HEK293 (cell line): ENCODE results near the gene MED17.

Experiments
- CTCF ChIA-PET: fragments of 350-600 bp; formaldehyde crosslinking; extraction: SDS; loops from one replicate; lab custom pipeline; 2021; ENCODE audit warnings: antibody characterized with exemption; lab: Yijun Ruan, JAX
- POLR2A ChIA-PET: fragments of 300-600 bp; formaldehyde crosslinking; extraction: SDS; loops from one replicate; lab custom pipeline; 2020; ENCODE audit warnings: antibody characterized with exemption, inconsistent platforms; lab: Yijun Ruan, JAX
- H3K27ac ChIP-seq: fragments of 200-500 bp; sonication (Bioruptor generic); 2 replicates; pipeline ENCODE4 v1.5.1; 2014; ENCODE audit warnings: low read depth, low read length, control low read depth, inconsistent platforms; ENCODE audit errors: extremely low read depth
- H3K36me3 ChIP-seq, 2 experiments: fragments of 200-500 bp in 1 of 2; sonication (Bioruptor generic) in 1 of 2; 1 replicate in 1 of 2; 2 replicates in 1 of 2; pipeline ENCODE4 v1.5.1; 2014 to 2017; ENCODE audit warnings: inconsistent platforms in 2 of 2, low read length in 2 of 2; ENCODE audit not compliant: control insufficient read depth in 2 of 2, insufficient read depth in 1 of 2
- H3K4me1 ChIP-seq: fragments of 200-500 bp; sonication (Bioruptor generic); 2 replicates; pipeline ENCODE4 v1.5.1; 2014; ENCODE audit warnings: mild to moderate bottlenecking, low read length, inconsistent platforms; ENCODE audit not compliant: control insufficient read depth, insufficient read depth
- H3K4me3 ChIP-seq: 2 replicates; pipeline ENCODE4 v1.5.1; 2011; ENCODE audit warnings: low read depth, mild to moderate bottlenecking, control low read depth, low read length, moderate library complexity
- H3K9me3 ChIP-seq: fragments of 200-500 bp; sonication (Bioruptor generic); 2 replicates; pipeline ENCODE4 v1.5.1; 2014; ENCODE audit warnings: low read depth, low read length, inconsistent platforms; ENCODE audit not compliant: control insufficient read depth, insufficient read depth
- KLF16 ChIP-seq: fragments of 450-650 bp; formaldehyde crosslinking; IDR thresholded peaks from 2 replicates; pipeline ENCODE4 v1.5.1; 2017; ENCODE audit warnings: missing biosample characterization, missing genetic modification characterization
- KLF7 ChIP-seq: fragments of 450-650 bp; formaldehyde crosslinking; IDR thresholded peaks from 2 replicates; pipeline ENCODE4 v1.5.1; 2016; ENCODE audit warnings: missing biosample characterization, missing genetic modification characterization, borderline replicate concordance
- PBX3 ChIP-seq: sonication (generic); formaldehyde crosslinking; IDR thresholded peaks from 2 replicates; pipeline ENCODE4 v1.8.1; 2022; ENCODE audit warnings: mild to moderate bottlenecking, moderate library complexity, missing genetic modification reagents
- PRDM10 ChIP-seq: fragments of 450-650 bp; formaldehyde crosslinking; IDR thresholded peaks from 2 replicates; pipeline ENCODE4 v1.5.1; 2016; ENCODE audit warnings: missing biosample characterization, missing genetic modification characterization
- REST ChIP-seq: fragments of 450-650 bp; formaldehyde crosslinking; IDR thresholded peaks from 2 replicates; pipeline ENCODE4 v1.5.1; 2016; ENCODE audit warnings: missing biosample characterization, missing genetic modification characterization
- SP3 ChIP-seq: fragments of 450-650 bp; formaldehyde crosslinking; IDR thresholded peaks from 2 replicates; pipeline ENCODE4 v1.5.1; 2016; ENCODE audit warnings: missing biosample characterization, missing genetic modification characterization
- ZBTB11 ChIP-seq: fragments of 450-650 bp; formaldehyde crosslinking; conservative IDR thresholded peaks from 2 replicates; pipeline ENCODE4 v1.5.1; 2016; ENCODE audit warnings: low read depth, missing biosample characterization, missing genetic modification characterization
- ZBTB8A ChIP-seq: fragments of 450-650 bp; formaldehyde crosslinking; IDR thresholded peaks from 2 replicates; pipeline ENCODE4 v1.5.1; 2016; ENCODE audit warnings: missing biosample characterization, missing genetic modification characterization
- ZNF10 ChIP-seq: fragments of 450-650 bp; formaldehyde crosslinking; IDR thresholded peaks from 2 replicates; pipeline ENCODE4 v1.5.1; 2017; ENCODE audit warnings: missing biosample characterization, missing genetic modification characterization
- ZNF16 ChIP-seq: fragments of 450-650 bp; formaldehyde crosslinking; IDR thresholded peaks from 2 replicates; pipeline ENCODE4 v1.5.1; 2016; ENCODE audit warnings: low read depth, missing biosample characterization, missing genetic modification characterization
- ZNF362 ChIP-seq: fragments of 450-650 bp; formaldehyde crosslinking; IDR thresholded peaks from 2 replicates; pipeline ENCODE4 v1.5.1; 2016; ENCODE audit warnings: missing biosample characterization, missing genetic modification characterization
- ZNF449 ChIP-seq: fragments of 450-650 bp; formaldehyde crosslinking; IDR thresholded peaks from 2 replicates; pipeline ENCODE4 v1.5.1; 2017; ENCODE audit warnings: missing biosample characterization, mild to moderate bottlenecking, missing genetic modification characterization, moderate library complexity
- ZNF561 ChIP-seq: fragments of 450-650 bp; IDR thresholded peaks from 2 replicates; pipeline ENCODE4 v1.5.1; 2018; ENCODE audit warnings: missing biosample characterization, missing genetic modification characterization, borderline replicate concordance
- ZNF571 ChIP-seq: fragments of 450-650 bp; formaldehyde crosslinking; IDR thresholded peaks from 2 replicates; pipeline ENCODE4 v1.5.0; 2017; ENCODE audit warnings: missing biosample characterization, missing genetic modification characterization
- ZNF623 ChIP-seq: fragments of 450-650 bp; formaldehyde crosslinking; IDR thresholded peaks from 2 replicates; pipeline ENCODE4 v1.5.1; 2016; ENCODE audit warnings: missing biosample characterization, missing genetic modification characterization
- ZNF626 ChIP-seq: fragments of 450-650 bp; sonication (Bioruptor Pico); formaldehyde crosslinking; IDR thresholded peaks from 2 replicates; pipeline ENCODE4 v1.5.1; 2018; ENCODE audit warnings: missing biosample characterization, missing genetic modification characterization, inconsistent platforms
- ZNF704 ChIP-seq: fragments of 450-650 bp; formaldehyde crosslinking; IDR thresholded peaks from 2 replicates; pipeline ENCODE4 v1.5.1; 2016; ENCODE audit warnings: missing biosample characterization, missing genetic modification characterization

Gene MED17

GRCh38 chr11:93852242-93852641 is 68.2 kb downstream of the MED17 start:
- H3K9me3 ChIP-seq = no peaks in the 10 kb centered on the region
- no peaks in the 10 kb centered on the region for H3K4me1 ChIP-seq
- CTCF ChIA-PET = no interaction called here
- POLR2A ChIA-PET = no interaction called here
- TF ChIP-seq REST (tag by site-specific recombination) (no peak), ZNF704 (tag by site-specific recombination) (no peak), KLF16 (tag by site-specific recombination) (no peak), ZNF16 (tag by site-specific recombination) (no peak), ZBTB11 (no peak), KLF7 (tag by site-specific recombination) (no peak), ZBTB8A (no peak)
- TF ChIP-seq, all 188 proteins: peak for 0
- no peaks in the 10 kb centered on the region for H3K36me3 ChIP-seq
- H3K4me3 ChIP-seq = no peak overlapping the region
- no peak overlapping the region for H3K27ac ChIP-seq

GRCh38 chr11:93857413-93858120 is 73.5 kb downstream of the MED17 start:
- H3K4me1 ChIP-seq = no peaks in the 10 kb centered on the region
- ChIA-PET POLR2A (interaction anchor here (0.5 kb wide), 1 partner anchor 88 kb away, joined by 5 read pairs; no protein-coding TSS in a partner anchor), CTCF (interaction anchor here (0.6 to 2.1 kb wide), 3 partner anchors 11 to 1625 kb away, joined by 3 to 7 read pairs (median 4); no protein-coding TSS in a partner anchor)
- no peak for TF ChIP-seq ZNF571
- peak; percentile 67 for TF ChIP-seq PRDM10 (tag by site-specific recombination)
- TF ChIP-seq ZNF623 (tag by site-specific recombination) = no peak
- peak; percentile 49; the same call in 1 of the 2 replicates for TF ChIP-seq ZNF449
- no peak for TF ChIP-seq ZNF626 (tag by site-specific recombination)
- no peak for TF ChIP-seq ZNF362 (tag by site-specific recombination)
- TF ChIP-seq PBX3 = no peak
- no peak for TF ChIP-seq ZNF10 (tag by site-specific recombination)
- TF ChIP-seq ZNF561 (tag by site-specific recombination) = no peak
- TF ChIP-seq SP3 (tag by site-specific recombination) = no peak

More at GRCh38 chr11:93857413-93858120, 73.5 kb downstream of the MED17 start:
- no peak overlapping the region for H3K4me3 ChIP-seq
- H3K9me3 ChIP-seq = no peaks in the 10 kb centered on the region
- H3K27ac ChIP-seq = no peak overlapping the region
- H3K36me3 ChIP-seq = no peaks in the 10 kb centered on the region
